ENCODE results near the gene DLG2.
"Not testable (repeated sequence)": the region's sequence is repeated elsewhere in the genome, so short reads cannot be mapped to it uniquely, and the experiment has no call there.

GRCh38 chr11:84784158-84784557 lies 843.0 kb downstream of the DLG2 start:
- TF ChIP-seq CTCF (conservative IDR thresholded peaks at IDR 0.05; ENCODE audit: low read length); EZH2phosphoT487 (IDR thresholded peaks at IDR 0.05; ENCODE audit: borderline replicate concordance, low read depth, low read length): not testable (repeated sequence)
